ENCODE data around the gene TCF7L2.

DNA sequence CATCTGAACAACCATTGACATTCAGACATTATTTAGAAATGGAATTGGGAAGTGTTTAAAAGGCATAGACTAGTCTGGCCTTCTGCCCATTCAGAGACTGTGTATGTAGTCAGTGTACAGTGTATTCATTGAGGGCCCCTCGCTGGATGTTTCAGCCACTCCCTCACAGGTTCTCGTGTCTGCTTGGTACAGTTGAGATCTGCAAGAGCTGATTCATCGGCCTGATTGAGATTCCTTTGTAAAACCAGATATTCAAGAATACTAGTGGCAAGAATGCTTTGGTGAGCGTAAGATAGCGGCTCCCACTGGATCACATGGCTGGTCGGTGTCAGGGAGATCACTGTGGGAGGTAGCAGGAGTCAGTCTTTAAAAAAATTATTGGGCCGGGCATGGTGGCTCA is 119.5 kb downstream of the TCF7L2 start:
- TF ChIP-seq, protein P1, sequence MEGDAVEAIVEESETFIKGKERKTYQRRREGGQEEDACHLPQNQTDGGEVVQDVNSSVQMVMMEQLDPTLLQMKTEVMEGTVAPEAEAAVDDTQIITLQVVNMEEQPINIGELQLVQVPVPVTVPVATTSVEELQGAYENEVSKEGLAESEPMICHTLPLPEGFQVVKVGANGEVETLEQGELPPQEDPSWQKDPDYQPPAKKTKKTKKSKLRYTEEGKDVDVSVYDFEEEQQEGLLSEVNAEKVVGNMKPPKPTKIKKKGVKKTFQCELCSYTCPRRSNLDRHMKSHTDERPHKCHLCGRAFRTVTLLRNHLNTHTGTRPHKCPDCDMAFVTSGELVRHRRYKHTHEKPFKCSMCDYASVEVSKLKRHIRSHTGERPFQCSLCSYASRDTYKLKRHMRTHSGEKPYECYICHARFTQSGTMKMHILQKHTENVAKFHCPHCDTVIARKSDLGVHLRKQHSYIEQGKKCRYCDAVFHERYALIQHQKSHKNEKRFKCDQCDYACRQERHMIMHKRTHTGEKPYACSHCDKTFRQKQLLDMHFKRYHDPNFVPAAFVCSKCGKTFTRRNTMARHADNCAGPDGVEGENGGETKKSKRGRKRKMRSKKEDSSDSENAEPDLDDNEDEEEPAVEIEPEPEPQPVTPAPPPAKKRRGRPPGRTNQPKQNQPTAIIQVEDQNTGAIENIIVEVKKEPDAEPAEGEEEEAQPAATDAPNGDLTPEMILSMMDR (IDR thresholded peaks at IDR 0.05): no peak
- no peak for TF ChIP-seq POLR2A (IDR thresholded peaks at IDR 0.05)

Measured in body of pancreas (tissue), 4 donors.